Right lobe of liver (tissue), 6 donors: ENCODE data around the gene AKR1C8. TPM values are rescaled to one million over a fixed set of nuclear protein-coding genes. Genes with fewer than 3 reads are reported as not detected.

Source experiments
- ATAC-seq, 4 donors: fragments of 200-7000 bp; cut with Tn5 transposase; one replicate each; pipeline ENCODE4 v1.9.1; 2020; ENCODE audit warnings: mild to moderate bottlenecking in 4 of 4, moderate library complexity in 4 of 4
- DNase-seq, 3 donors: peaks; one replicate each; pipeline ENCODE4 v3.0.0-alpha.2; 2020
- H3K27ac ChIP-seq, 3 donors: fragments of 200-600 bp; one replicate each; pipeline ENCODE4 v1.8.0; 2022
- H3K27me3 ChIP-seq, 2 donors: fragments of 200-600 bp; one replicate each; pipeline ENCODE4 v1.8.0; 2022
- H3K36me3 ChIP-seq, 4 donors: fragments of 200-600 bp; sonication (generic) in 1 of 4; one replicate each; pipeline versions ENCODE4 v1.5.1 to v1.8.0; 2017 to 2022; ENCODE audit warnings: control low read depth in 1 of 4
- H3K4me1 ChIP-seq, 4 donors: fragments of 200-600 bp; sonication (generic) in 1 of 4; one replicate each; pipeline versions ENCODE4 v1.5.1 to v1.8.0; 2017 to 2022; ENCODE audit warnings: control low read depth in 1 of 4
- H3K4me3 ChIP-seq, 3 donors: fragments of 200-600 bp; one replicate each; pipeline ENCODE4 v1.8.0; 2022
- H3K9me3 ChIP-seq, 4 donors: fragments of 200-600 bp; sonication (generic) in 1 of 4; one replicate each; pipeline versions ENCODE4 v1.5.1 to v1.8.0; 2017 to 2022; ENCODE audit warnings: control low read depth in 1 of 4
- POLR2A ChIP-seq: fragments of 450-650 bp; IDR thresholded peaks from one replicate; pipeline ENCODE4 v1.6.1; 2017; ENCODE audit warnings: antibody characterized with exemption, mild to moderate bottlenecking
- WGBS: methylation state at CpG from one replicate; pipeline ENCODE4 v1.1.6; 2018; ENCODE audit warnings: low coverage, low lambda C conversion rate; ENCODE audit not compliant: insufficient coverage; ENCODE audit errors: missing lambda C conversion rate; 5-methylcytosine and 5-hydroxymethylcytosine counted together
- intact Hi-C, 2 donors: fragments of 100-400 bp; cut with DNase I; formaldehyde crosslinking; loops; one replicate each; pipeline versions ENCODE4 v1.11.2 to v1.14.1; 2022
- total RNA-seq, 6 experiments: library from RNA; depleted of rRNA in 2 of 6; stranded (reverse); fragments of >200 nt in 2 of 6; fragmentation: NEBNext Ultra II Directional in 3 of 6; extraction: Animal tissue kit (Norgen Biotek cat#: 25700) in 3 of 6; gene quantifications; one replicate each; pipeline versions ENCODE4 v1.1.0 to v1.2.4, GENCODE V29; 2016 to 2023
- TF ChIP-seq, protein P1 (sequence below), 4 donors: fragments of 200-600 bp in 3 of 4; fragments of 450-650 bp in 1 of 4; IDR thresholded peaks; one replicate each; pipeline versions ENCODE4 v1.5.1 to v1.8.0; 2016 to 2022; ENCODE audit warnings: antibody characterized with exemption in 4 of 4, mild to moderate bottlenecking in 2 of 4
- donor health status: DM: no; HTN: yes; CAD: no.
- donor health status: DM: no; HTN: no; CAD: no.
- donor health status: DM: no; HTN: no; CAD: no.
- donor health status: DM: no; HTN: yes; CAD: no.
- donor health status: DM: no; HTN: yes; CAD: no.

The AKR1C8 gene
- total RNA-seq, 6 experiments from 2014 or later = 6.4 to 25.1 (median 12.5) TPM

DNA sequence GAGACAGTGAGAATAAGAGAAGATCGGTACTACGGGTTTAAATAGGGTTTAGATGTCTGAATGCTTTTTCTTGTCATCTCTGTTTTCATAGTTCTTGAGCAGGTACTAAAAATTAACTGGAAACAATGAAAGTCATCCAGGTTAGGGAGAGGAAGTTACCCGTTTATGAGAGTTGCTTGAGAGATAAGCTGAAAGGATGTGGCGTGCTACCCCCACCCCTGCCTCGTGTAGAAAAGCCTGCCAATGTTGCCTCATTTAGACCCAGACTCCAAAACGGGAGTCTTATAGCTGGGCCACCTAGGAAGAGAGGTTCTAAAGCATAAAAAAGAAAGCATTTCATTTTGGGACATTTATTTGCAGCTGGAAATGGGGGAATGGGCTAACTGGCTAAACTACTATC is 21.8 kb upstream of the AKR1C8 start:
- no peak for DNase-seq
- Histone ChIP-seq H3K27me3 (no peaks in the 10 kb centered on the region), H3K9me3 (no peaks in the 10 kb centered on the region), H3K27ac (no peak overlapping the region), H3K4me1 (peaks cover 0 to 14% (median 2%) of the 10 kb centered on the region in 4 donors), H3K36me3 (peaks cover 0 to 59% (median 20%) of the 10 kb centered on the region in 4 donors), H3K4me3 (no peak overlapping the region)
- TF ChIP-seq POLR2A = no peak
- TF ChIP-seq, protein P1, sequence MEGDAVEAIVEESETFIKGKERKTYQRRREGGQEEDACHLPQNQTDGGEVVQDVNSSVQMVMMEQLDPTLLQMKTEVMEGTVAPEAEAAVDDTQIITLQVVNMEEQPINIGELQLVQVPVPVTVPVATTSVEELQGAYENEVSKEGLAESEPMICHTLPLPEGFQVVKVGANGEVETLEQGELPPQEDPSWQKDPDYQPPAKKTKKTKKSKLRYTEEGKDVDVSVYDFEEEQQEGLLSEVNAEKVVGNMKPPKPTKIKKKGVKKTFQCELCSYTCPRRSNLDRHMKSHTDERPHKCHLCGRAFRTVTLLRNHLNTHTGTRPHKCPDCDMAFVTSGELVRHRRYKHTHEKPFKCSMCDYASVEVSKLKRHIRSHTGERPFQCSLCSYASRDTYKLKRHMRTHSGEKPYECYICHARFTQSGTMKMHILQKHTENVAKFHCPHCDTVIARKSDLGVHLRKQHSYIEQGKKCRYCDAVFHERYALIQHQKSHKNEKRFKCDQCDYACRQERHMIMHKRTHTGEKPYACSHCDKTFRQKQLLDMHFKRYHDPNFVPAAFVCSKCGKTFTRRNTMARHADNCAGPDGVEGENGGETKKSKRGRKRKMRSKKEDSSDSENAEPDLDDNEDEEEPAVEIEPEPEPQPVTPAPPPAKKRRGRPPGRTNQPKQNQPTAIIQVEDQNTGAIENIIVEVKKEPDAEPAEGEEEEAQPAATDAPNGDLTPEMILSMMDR (IDR thresholded peaks at IDR 0.05) = no peak
- ATAC-seq = no peak
- intact Hi-C loops = no loop called here
- 54% methylated on average over 6 of the region's 6 CpGs for WGBS

DNA sequence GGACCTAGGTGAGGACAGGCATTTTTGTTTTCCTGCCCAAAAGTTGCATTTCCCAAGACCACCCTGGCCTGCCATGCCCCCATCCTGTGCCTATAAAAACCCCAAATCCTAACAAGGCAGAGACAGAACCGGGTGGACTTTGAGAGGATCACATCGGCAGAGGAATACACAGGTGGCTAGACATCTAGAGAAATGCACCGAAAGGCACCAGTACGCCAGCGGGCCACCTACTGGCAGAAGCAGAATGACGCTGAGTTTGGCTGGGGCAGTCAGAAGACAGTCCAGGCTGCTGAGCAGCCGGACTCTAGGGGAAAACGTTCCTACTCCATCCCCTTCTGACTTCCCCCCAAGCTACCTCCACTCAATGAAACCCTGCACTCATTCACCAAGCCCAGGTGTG is 14.4 kb upstream of the AKR1C8 start:
- intact Hi-C loops = no loop called here
- Histone ChIP-seq H3K4me1 (peaks cover 0 to 29% (median 6%) of the 10 kb centered on the region in 4 donors), H3K4me3 (peak overlapping the region; percentile 35 to 62 (median 44)), H3K9me3 (no peaks in the 10 kb centered on the region), H3K36me3 (peaks cover 0 to 13% (median 5%) of the 10 kb centered on the region in 4 donors), H3K27ac (peak overlapping the region; percentile 65 to 88 (median 75)), H3K27me3 (no peaks in the 10 kb centered on the region)
- DNase-seq (peak; percentile 78 to 84 (median 82)), ATAC-seq (peak; percentile 71 to 87 (median 78))
- no peak for TF ChIP-seq POLR2A
- TF ChIP-seq, protein P1 (IDR thresholded peaks at IDR 0.05) = peak; percentile 41 to 63 (median 58)
- 27% methylated on average over 3 of the region's 8 CpGs for WGBS

DNA sequence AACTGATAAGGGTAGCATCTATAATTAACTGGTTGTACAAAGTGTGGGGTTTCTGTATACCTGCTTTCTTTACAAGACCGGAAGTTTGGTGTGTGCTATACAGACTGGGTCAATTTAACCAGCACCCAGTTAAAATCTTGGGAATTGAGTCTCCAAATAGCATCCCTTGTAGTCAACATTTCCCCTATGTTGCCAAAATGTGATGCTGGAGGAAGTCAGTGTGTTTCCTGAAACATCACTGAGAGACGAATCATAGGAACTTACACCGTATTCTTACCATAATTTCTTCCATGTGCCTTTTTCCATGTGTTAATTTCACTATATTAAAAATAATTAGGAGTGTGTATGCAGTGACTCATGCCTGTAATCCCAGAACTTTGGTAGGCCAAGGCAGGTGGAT is 13.4 kb upstream of the AKR1C8 start:
- intact Hi-C loops = no loop called here
- H3K27ac ChIP-seq = peak overlapping the region; percentile 65 to 88 (median 75)
- H3K27me3 ChIP-seq = no peaks in the 10 kb centered on the region
- H3K4me3 ChIP-seq = peak overlapping the region; percentile 35 to 62 (median 44)
- H3K4me1 ChIP-seq = peaks cover 0 to 30% (median 9%) of the 10 kb centered on the region in 4 donors
- no peaks in the 10 kb centered on the region for H3K9me3 ChIP-seq
- peaks cover 0 to 3% (median 0%) of the 10 kb centered on the region in 4 donors for H3K36me3 ChIP-seq
- TF ChIP-seq, protein P1 (IDR thresholded peaks at IDR 0.05) = no peak
- no peak for TF ChIP-seq POLR2A
- no peak for DNase-seq
- no peak for ATAC-seq
- 19% methylated on average over 3 of the region's 3 CpGs for WGBS

DNA sequence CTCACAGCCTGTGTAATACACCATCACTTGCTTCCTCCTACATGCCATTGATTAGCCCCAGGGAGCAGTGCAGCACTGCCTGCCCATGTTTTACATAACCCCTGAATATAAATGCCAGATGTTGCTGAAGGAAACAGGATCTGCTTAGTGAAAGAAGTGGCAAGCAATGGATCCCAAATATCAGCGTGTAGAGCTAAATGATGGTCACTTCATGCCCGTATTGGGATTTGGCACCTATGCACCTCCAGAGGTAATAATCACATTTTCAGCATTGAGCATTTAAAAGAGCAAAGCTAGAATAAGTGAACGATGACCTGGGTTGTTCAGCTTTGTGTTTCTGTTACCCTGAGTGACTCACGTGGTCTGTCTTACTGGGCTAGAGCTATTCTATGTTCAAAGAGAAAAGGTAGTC is 11.8 kb upstream of the AKR1C8 start, which contains the start of gene AKR1C4:
TSS of gene AKR1C4 (plus strand) at position 136 of the 412 bp plus-strand sequence. CDS start at position 167, 31 bp downstream.
- peak in 1 of 3 donors; percentile 63 for DNase-seq
- no peaks in the 10 kb centered on the region for H3K36me3 ChIP-seq
- intact Hi-C loops = no loop called here
- H3K27ac ChIP-seq = peak within 1 kb of the TSS; percentile 72 to 88 (median 75)
- ATAC-seq = peak; percentile 58 to 76 (median 71)
- peaks cover 0 to 23% (median 9%) of the 10 kb centered on the region in 4 donors for H3K4me1 ChIP-seq
- TF ChIP-seq POLR2A = peak; percentile 50
- TF ChIP-seq, protein P1 (IDR thresholded peaks at IDR 0.05) = peak in 1 of 4 donors; percentile 2
- no peaks in the 10 kb centered on the region for H3K9me3 ChIP-seq
- H3K27me3 ChIP-seq = no peaks in the 10 kb centered on the region
- H3K4me3 ChIP-seq = peak within 1 kb of the TSS; percentile 35 to 62 (median 44)
- 25% methylated on average over 4 of the region's 4 CpGs for WGBS
